GM10248 (cell line): ENCODE results near the gene IKZF2.

Experiments
- CTCF ChIA-PET: fragments of 300-600 bp; sonication (Branson Sonifier 250); formaldehyde crosslinking; extraction: SDS; loops from one replicate; lab custom pipeline; 2021; ENCODE audit warnings: antibody characterized with exemption; lab: Yijun Ruan, JAX
- POLR2A ChIA-PET: fragments of 350-650 bp; sonication (Branson Sonifier 250); formaldehyde crosslinking; extraction: SDS; loops from one replicate; lab custom pipeline; 2020; ENCODE audit warnings: antibody characterized with exemption; lab: Yijun Ruan, JAX
- DNase-seq: peaks from one replicate; pipeline ENCODE4 v3.0.0; 2012; ENCODE audit errors: extremely low spot score
- CTCF ChIP-seq: IDR thresholded peaks from 2 replicates; pipeline ENCODE4 v1.5.1; 2012; ENCODE audit warnings: mild to moderate bottlenecking, low read depth; ENCODE audit errors: extremely low read depth, missing control alignments, control extremely low read depth

Gene IKZF2

GRCh38 chr2:212997526-212998020 lies 153.8 kb downstream of the IKZF2 start:
- POLR2A ChIA-PET = no interaction called here
- no peak for TF ChIP-seq CTCF
- no peak for DNase-seq
- CTCF ChIA-PET = interaction anchor here (1.0 kb wide), 1 partner anchor 18 kb away, joined by 3 read pairs; no protein-coding TSS in a partner anchor

GRCh38 chr2:212995920-212996319 lies 155.5 kb downstream of the IKZF2 start:
- ChIA-PET CTCF (interaction anchor here (0.7 to 2.1 kb wide), 4 partner anchors 16 to 327 kb away, joined by 3 to 7 read pairs (median 4); no protein-coding TSS in a partner anchor), POLR2A (no interaction called here)
- DNase-seq = no peak
- no peak for TF ChIP-seq CTCF

GRCh38 chr2:212994976-212995375 lies 156.4 kb downstream of the IKZF2 start:
- no peak for DNase-seq
- no peak for TF ChIP-seq CTCF
- ChIA-PET CTCF (interaction anchor here (1.6 to 2.1 kb wide), 2 partner anchors 15 to 20 kb away, joined by 5 to 7 read pairs; no protein-coding TSS in a partner anchor), POLR2A (no interaction called here)

- CTCF ChIA-PET = interaction anchor here (0.9 to 1.5 kb wide), 3 partner anchors 9 to 214 kb away, joined by 3 read pairs; no protein-coding TSS in a partner anchor
- no peak for DNase-seq
- POLR2A ChIA-PET = no interaction called here
- TF ChIP-seq CTCF = no peak
These were observed 160.3 kb downstream of the IKZF2 start for GRCh38 chr2:212991120-212991519.

GRCh38 chr2:212990697-212991096 lies 160.7 kb downstream of the IKZF2 start:
- ChIA-PET POLR2A (no interaction called here), CTCF (interaction anchor here (0.9 to 1.5 kb wide), 4 partner anchors 9 to 213 kb away, joined by 3 read pairs; no protein-coding TSS in a partner anchor)
- no peak for DNase-seq
- no peak for TF ChIP-seq CTCF

GRCh38 chr2:212987492-212987891 lies 163.9 kb downstream of the IKZF2 start:
- TF ChIP-seq CTCF = no peak
- no peak for DNase-seq
- ChIA-PET CTCF (interaction anchor here (0.6 to 1.7 kb wide), 2 partner anchors 19 to 43 kb away, joined by 3 to 4 read pairs; no protein-coding TSS in a partner anchor), POLR2A (no interaction called here)
